Transverse colon (tissue), 4 donors: ENCODE results near the gene SMAP1. TPM values are rescaled to one million over a fixed set of nuclear protein-coding genes. Genes with fewer than 3 reads are reported as not detected.

Experiments used
- DNase-seq: peaks from one replicate; pipeline ENCODE4 v3.0.0-alpha.2; 2019
- H3K27ac ChIP-seq, 4 donors: fragments of 200-600 bp; sonication (generic); 2 replicates each; pipeline ENCODE4 v1.5.1; 2016 to 2018; ENCODE audit warnings: inconsistent platforms in 4 of 4
- H3K27me3 ChIP-seq: fragments of 200-600 bp; sonication (generic); 2 replicates; pipeline ENCODE4 v1.5.1; 2017; ENCODE audit warnings: inconsistent platforms
- H3K36me3 ChIP-seq, 4 donors: fragments of 200-600 bp; sonication (generic); 2 replicates each; pipeline ENCODE4 v1.5.1; 2017 to 2019; ENCODE audit warnings: inconsistent platforms in 4 of 4
- H3K4me1 ChIP-seq, 4 donors: fragments of 200-600 bp; sonication (generic); 2 replicates each; pipeline ENCODE4 v1.5.1; 2017 to 2020; ENCODE audit warnings: inconsistent platforms in 4 of 4
- H3K4me3 ChIP-seq, 4 donors: fragments of 200-600 bp; sonication (generic); 1 replicate in 1 of 4; 2 replicates in 3 of 4; pipeline versions ENCODE4 v1.5.1 to v1.6.1; 2017 to 2019; ENCODE audit warnings: inconsistent platforms in 4 of 4
- H3K9me3 ChIP-seq, 2 donors: fragments of 200-600 bp; sonication (generic); 2 replicates each; pipeline ENCODE4 v1.5.1; 2017 to 2019; ENCODE audit warnings: inconsistent platforms in 2 of 2
- EP300 ChIP-seq: sonication (generic); formaldehyde crosslinking; IDR thresholded peaks from one replicate; pipeline ENCODE4 v1.6.1; 2017; ENCODE audit warnings: antibody characterized with exemption, low read depth
- POLR2A ChIP-seq: fragments of 450-650 bp; IDR thresholded peaks from one replicate; pipeline ENCODE4 v1.6.1; 2016; ENCODE audit warnings: antibody characterized with exemption, mild to moderate bottlenecking, moderate library complexity
- POLR2AphosphoS5 ChIP-seq, 3 donors: sonication (generic); formaldehyde crosslinking; IDR thresholded peaks; one replicate each; pipeline ENCODE4 v1.6.1; 2016; ENCODE audit warnings: antibody characterized with exemption in 3 of 3
- WGBS, 2 donors: methylation state at CpG; one replicate each; pipeline ENCODE4 v1.1.5; 2018; ENCODE audit warnings: low coverage in 1 of 2; 5-methylcytosine and 5-hydroxymethylcytosine counted together
- in situ Hi-C, 4 donors: fragments of 200-750 bp; cut with MboI; loops; one replicate each; pipeline versions ENCODE4 v1.15.0 to v1.15.1; 2017; ENCODE audit warnings: low sequenced_read_pairs in 3 of 4, low pct_ligation_motif_present in 1 of 4, low pct_unique_long_range_greater_than_20kb in 1 of 4
- intact Hi-C: fragments of 100-400 bp; cut with DNase I; formaldehyde crosslinking; loops from one replicate; pipeline ENCODE4 v1.15.1; 2023; ENCODE audit warnings: low total_unique reads
- total RNA-seq, 4 donors: library from RNA; depleted of rRNA; stranded (reverse); fragments of >200 nt; gene quantifications; one replicate each; pipeline ENCODE4 v1.1.0, GENCODE V29; 2016
- TF ChIP-seq, protein P1 (sequence below), 5 experiments: fragments of 200-600 bp in 3 of 5; fragments of 450-650 bp in 2 of 5; sonication (generic) in 3 of 5; IDR thresholded peaks; 1 replicate in 2 of 5; 2 replicates in 3 of 5; pipeline ENCODE4 v1.5.1; 2016 to 2017; ENCODE audit warnings: antibody characterized with exemption in 5 of 5, inconsistent platforms in 3 of 5, mild to moderate bottlenecking in 2 of 5, moderate library complexity in 1 of 5

Gene SMAP1
- total RNA-seq, 4 donors from 2014 or later = 10.3 to 49.3 (median 35.3) TPM

DNA sequence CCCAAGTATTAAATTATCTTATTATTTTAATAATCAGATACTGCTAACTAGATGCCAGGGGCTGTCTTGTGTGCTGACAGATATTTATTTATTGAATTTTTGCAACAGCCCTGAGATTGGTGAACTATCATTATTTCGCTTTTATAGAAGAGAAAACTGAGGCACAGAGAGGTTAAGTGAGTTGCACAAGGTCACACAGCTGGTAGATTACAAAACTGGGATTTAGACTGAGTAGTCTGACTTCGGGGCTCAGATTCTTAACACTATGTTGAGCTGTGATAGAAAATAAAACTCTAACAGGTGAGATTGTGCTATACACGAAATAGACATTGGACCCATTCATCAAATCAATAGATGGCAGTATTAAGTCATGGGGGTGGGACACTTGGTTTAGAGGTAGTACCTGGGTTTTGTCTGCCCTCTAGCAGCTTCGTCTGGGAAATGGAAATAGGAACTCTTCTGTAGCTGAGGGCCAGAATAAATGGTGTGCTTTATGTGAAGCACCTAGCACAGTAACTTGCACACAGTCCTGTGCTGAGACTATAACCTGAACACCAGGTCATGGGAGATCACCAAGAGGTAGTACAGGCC, 175.7 kb downstream of the SMAP1 start:
- in situ Hi-C loops (no loop called here), intact Hi-C loops (no loop called here)
- TF ChIP-seq EP300 (no peak), POLR2AphosphoS5 (IDR thresholded peaks at IDR 0.05) (no peak), POLR2A (no peak)
- TF ChIP-seq, protein P1, sequence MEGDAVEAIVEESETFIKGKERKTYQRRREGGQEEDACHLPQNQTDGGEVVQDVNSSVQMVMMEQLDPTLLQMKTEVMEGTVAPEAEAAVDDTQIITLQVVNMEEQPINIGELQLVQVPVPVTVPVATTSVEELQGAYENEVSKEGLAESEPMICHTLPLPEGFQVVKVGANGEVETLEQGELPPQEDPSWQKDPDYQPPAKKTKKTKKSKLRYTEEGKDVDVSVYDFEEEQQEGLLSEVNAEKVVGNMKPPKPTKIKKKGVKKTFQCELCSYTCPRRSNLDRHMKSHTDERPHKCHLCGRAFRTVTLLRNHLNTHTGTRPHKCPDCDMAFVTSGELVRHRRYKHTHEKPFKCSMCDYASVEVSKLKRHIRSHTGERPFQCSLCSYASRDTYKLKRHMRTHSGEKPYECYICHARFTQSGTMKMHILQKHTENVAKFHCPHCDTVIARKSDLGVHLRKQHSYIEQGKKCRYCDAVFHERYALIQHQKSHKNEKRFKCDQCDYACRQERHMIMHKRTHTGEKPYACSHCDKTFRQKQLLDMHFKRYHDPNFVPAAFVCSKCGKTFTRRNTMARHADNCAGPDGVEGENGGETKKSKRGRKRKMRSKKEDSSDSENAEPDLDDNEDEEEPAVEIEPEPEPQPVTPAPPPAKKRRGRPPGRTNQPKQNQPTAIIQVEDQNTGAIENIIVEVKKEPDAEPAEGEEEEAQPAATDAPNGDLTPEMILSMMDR (IDR thresholded peaks at IDR 0.05) = no peak
- DNase-seq = no peak
- H3K36me3 ChIP-seq = no peaks in the 10 kb centered on the region
- H3K4me1 ChIP-seq = no peaks in the 10 kb centered on the region
- no peaks in the 10 kb centered on the region for H3K9me3 ChIP-seq
- H3K4me3 ChIP-seq = no peak overlapping the region
- WGBS, 2 donors = 87 to 96% methylated on average over 3 to 4 of the region's 4 CpGs
- no peaks in the 10 kb centered on the region for H3K27me3 ChIP-seq
- H3K27ac ChIP-seq = no peak overlapping the region

DNA sequence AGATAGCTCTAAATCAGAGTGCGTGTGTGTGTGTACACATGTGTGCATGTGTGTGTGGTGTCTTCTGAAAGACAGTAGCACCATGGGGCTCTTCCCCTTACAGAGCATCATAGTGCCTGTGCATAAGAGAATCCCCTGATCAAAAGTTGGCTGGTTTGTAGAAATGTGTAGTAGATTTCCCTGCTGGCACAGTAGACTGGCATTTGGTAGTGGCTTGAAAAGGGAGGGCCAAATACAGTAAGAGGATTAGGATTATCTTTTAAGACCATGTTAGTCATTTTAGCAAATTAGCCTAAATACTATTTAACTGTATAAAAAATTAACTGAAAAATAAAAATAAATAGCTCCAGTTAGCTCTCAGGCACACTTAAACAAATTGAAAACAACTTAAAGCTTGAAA, 176.6 kb downstream of the SMAP1 start:
- no peak for TF ChIP-seq EP300
- Histone ChIP-seq H3K9me3 (no peaks in the 10 kb centered on the region), H3K27ac (no peak overlapping the region), H3K4me1 (no peaks in the 10 kb centered on the region), H3K4me3 (no peak overlapping the region), H3K36me3 (no peaks in the 10 kb centered on the region), H3K27me3 (no peaks in the 10 kb centered on the region)
- 100% methylated on average over 1 of the region's 1 CpG for WGBS, 2 donors
- no peak for DNase-seq
- in situ Hi-C loops (no loop called here), intact Hi-C loops (no loop called here)

DNA sequence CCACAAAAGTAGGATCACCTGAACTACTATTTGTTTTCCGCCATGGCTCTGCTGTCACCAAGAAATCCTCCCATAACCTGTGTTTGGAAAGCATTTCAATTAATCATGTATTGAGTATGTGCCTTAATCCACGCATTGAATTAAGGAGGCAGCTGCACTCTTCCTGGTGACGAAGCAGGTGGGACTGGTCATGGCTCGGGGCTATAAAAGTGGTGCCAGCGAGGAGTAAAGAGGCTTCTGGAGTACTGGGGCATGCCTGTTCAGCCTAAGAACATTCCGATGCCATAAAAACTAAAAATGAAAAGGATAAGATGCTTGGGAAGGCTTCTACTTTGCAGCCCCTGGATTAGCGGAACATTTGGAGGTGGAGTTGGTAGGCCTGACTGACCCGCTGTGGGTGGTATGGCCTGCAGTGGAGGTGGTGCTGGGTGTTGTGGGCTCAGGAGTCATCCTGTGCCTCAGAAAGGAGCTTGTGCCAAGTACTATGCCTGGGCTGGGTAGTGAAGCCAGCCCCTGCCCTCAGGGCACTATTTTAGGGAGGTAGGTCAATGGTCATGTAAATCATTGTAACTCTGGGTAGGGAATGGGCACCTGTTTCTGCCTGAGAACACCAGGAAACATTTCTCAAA, 178.6 kb downstream of the SMAP1 start:
- H3K9me3 ChIP-seq = no peaks in the 10 kb centered on the region
- in situ Hi-C loops (no loop called here), intact Hi-C loops (no loop called here)
- H3K4me3 ChIP-seq = no peak overlapping the region
- no peaks in the 10 kb centered on the region for H3K4me1 ChIP-seq
- DNase-seq = no peak
- TF ChIP-seq, protein P1 (IDR thresholded peaks at IDR 0.05) = no peak
- TF ChIP-seq EP300 (no peak), POLR2AphosphoS5 (IDR thresholded peaks at IDR 0.05) (no peak), POLR2A (no peak)
- no peaks in the 10 kb centered on the region for H3K27me3 ChIP-seq
- no peak overlapping the region for H3K27ac ChIP-seq
- 94 to 98% methylated on average over 7 to 8 of the region's 8 CpGs for WGBS, 2 donors
- no peaks in the 10 kb centered on the region for H3K36me3 ChIP-seq

DNA sequence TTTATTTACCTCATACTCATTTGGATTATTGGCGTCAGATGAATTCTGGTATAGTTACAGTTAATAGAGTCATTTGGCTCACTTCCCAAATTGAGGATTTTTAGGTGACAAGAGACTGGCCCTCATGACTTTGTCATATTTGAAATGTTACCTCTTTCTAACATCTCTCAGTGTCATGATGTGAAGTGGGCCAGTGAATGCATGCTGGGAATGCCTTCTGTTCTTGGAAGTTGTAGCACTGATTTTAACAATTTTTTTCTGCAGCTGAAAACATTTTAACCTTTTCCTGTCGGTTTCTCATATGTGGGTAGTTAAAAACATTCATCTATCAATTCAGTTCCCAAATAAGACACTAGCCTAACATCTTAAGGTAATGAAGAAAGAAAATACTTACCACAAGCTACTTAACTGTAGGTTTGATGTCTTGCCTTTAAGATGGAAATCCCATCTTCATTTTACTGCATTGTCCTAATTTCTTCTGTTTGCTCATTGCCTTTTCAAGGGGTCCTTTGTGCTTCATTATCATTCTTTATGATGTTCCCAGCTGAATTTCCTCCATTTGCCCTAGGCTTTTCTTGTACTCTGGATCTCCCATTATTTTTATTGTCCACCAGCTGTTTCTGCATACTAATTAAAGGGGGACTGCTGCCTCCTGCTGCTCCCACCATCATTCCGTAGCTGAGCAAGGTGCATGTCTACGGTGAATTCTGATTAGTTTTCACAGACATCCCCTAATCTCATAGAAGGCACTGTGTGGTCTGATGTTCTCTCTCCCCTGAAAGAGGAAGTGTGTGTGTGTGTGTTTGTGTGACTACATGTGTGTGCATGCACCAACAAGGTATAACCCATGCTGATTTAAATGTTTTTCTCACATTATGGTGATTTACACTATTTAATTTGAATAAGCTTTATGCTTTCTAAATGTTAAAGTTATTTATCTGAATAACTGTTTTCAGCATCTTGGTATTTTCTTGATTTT, 179.7 kb downstream of the SMAP1 start:
- WGBS, 2 donors = 87 to 92% methylated on average over 4 of the region's 4 CpGs
- in situ Hi-C loops (no loop called here), intact Hi-C loops (no loop called here)
- H3K4me1 ChIP-seq = no peaks in the 10 kb centered on the region
- H3K4me3 ChIP-seq = no peak overlapping the region
- no peaks in the 10 kb centered on the region for H3K9me3 ChIP-seq
- no peak for DNase-seq
- no peaks in the 10 kb centered on the region for H3K27me3 ChIP-seq
- H3K27ac ChIP-seq = no peak overlapping the region
- TF ChIP-seq POLR2A = no peak
- TF ChIP-seq EP300 = no peak
- TF ChIP-seq, protein P1 (IDR thresholded peaks at IDR 0.05) = no peak
- TF ChIP-seq POLR2AphosphoS5 (IDR thresholded peaks at IDR 0.05) = no peak
- no peaks in the 10 kb centered on the region for H3K36me3 ChIP-seq
